Transverse colon (tissue), 4 donors: ENCODE measurements around the gene THOC2. TPM values are rescaled to one million over a fixed set of nuclear protein-coding genes. Genes with fewer than 3 reads are reported as not detected.

Experiments
- DNase-seq: peaks from one replicate; pipeline ENCODE4 v3.0.0-alpha.2; 2019
- H3K27ac ChIP-seq, 4 donors: fragments of 200-600 bp; sonication (generic); 2 replicates each; pipeline ENCODE4 v1.5.1; 2016 to 2018; ENCODE audit warnings: inconsistent platforms in 4 of 4
- H3K27me3 ChIP-seq: fragments of 200-600 bp; sonication (generic); 2 replicates; pipeline ENCODE4 v1.5.1; 2017; ENCODE audit warnings: inconsistent platforms
- H3K36me3 ChIP-seq, 4 donors: fragments of 200-600 bp; sonication (generic); 2 replicates each; pipeline ENCODE4 v1.5.1; 2017 to 2019; ENCODE audit warnings: inconsistent platforms in 4 of 4
- H3K4me1 ChIP-seq, 4 donors: fragments of 200-600 bp; sonication (generic); 2 replicates each; pipeline ENCODE4 v1.5.1; 2017 to 2020; ENCODE audit warnings: inconsistent platforms in 4 of 4
- H3K4me3 ChIP-seq, 4 donors: fragments of 200-600 bp; sonication (generic); 1 replicate in 1 of 4; 2 replicates in 3 of 4; pipeline versions ENCODE4 v1.5.1 to v1.6.1; 2017 to 2019; ENCODE audit warnings: inconsistent platforms in 4 of 4
- H3K9me3 ChIP-seq, 2 donors: fragments of 200-600 bp; sonication (generic); 2 replicates each; pipeline ENCODE4 v1.5.1; 2017 to 2019; ENCODE audit warnings: inconsistent platforms in 2 of 2
- EP300 ChIP-seq: sonication (generic); formaldehyde crosslinking; IDR thresholded peaks from one replicate; pipeline ENCODE4 v1.6.1; 2017; ENCODE audit warnings: antibody characterized with exemption, low read depth
- POLR2A ChIP-seq: fragments of 450-650 bp; IDR thresholded peaks from one replicate; pipeline ENCODE4 v1.6.1; 2016; ENCODE audit warnings: antibody characterized with exemption, mild to moderate bottlenecking, moderate library complexity
- POLR2AphosphoS5 ChIP-seq, 3 donors: sonication (generic); formaldehyde crosslinking; IDR thresholded peaks; one replicate each; pipeline ENCODE4 v1.6.1; 2016; ENCODE audit warnings: antibody characterized with exemption in 3 of 3
- WGBS, 2 donors: methylation state at CpG; one replicate each; pipeline ENCODE4 v1.1.5; 2018; ENCODE audit warnings: low coverage in 1 of 2; 5-methylcytosine and 5-hydroxymethylcytosine counted together
- in situ Hi-C, 4 donors: fragments of 200-750 bp; cut with MboI; loops; one replicate each; pipeline versions ENCODE4 v1.15.0 to v1.15.1; 2017; ENCODE audit warnings: low sequenced_read_pairs in 3 of 4, low pct_ligation_motif_present in 1 of 4, low pct_unique_long_range_greater_than_20kb in 1 of 4
- intact Hi-C: fragments of 100-400 bp; cut with DNase I; formaldehyde crosslinking; loops from one replicate; pipeline ENCODE4 v1.15.1; 2023; ENCODE audit warnings: low total_unique reads
- total RNA-seq, 4 donors: library from RNA; depleted of rRNA; stranded (reverse); fragments of >200 nt; gene quantifications; one replicate each; pipeline ENCODE4 v1.1.0, GENCODE V29; 2016
- TF ChIP-seq, protein P1 (sequence below), 5 experiments: fragments of 200-600 bp in 3 of 5; fragments of 450-650 bp in 2 of 5; sonication (generic) in 3 of 5; IDR thresholded peaks; 1 replicate in 2 of 5; 2 replicates in 3 of 5; pipeline ENCODE4 v1.5.1; 2016 to 2017; ENCODE audit warnings: antibody characterized with exemption in 5 of 5, inconsistent platforms in 3 of 5, mild to moderate bottlenecking in 2 of 5, moderate library complexity in 1 of 5

Gene THOC2
- total RNA-seq, 4 donors from 2014 or later, result 49.4 to 149 (median 114) TPM

DNA sequence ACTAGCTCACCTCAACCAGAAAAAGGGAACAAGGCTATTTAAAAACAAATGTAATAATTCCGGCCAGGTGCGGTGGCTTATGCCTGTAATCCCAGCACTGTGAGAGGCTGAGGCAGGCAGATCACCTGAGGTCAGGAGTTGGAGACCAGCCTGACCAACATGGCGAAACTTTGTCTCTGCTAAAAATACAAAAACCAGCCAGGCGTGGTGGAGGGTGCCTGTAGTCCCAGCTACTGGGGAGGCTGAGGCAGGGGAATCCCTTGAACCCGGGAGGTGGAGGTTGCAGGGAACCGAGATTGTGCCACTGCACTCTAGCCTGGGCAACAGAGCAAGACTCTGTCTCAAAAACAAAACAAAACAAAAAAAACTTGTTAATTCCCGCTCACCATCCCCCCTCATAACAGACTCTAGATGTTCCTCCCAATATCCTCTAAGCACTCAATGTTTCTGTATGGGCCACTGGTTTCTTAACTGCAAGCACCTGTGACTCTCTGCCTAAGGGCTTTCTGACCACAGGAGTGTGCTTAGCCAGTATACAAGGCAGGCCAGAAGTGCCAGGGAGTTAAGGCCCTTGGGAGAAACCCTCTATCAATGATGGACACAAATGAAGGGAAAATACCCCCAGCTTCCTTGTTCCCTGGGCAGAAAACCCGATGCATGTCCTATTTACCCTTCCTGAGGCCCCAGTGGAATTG, 21.0 kb upstream of the THOC2 start:
- Histone ChIP-seq H3K27ac (no peak overlapping the region), H3K27me3 (no peaks in the 10 kb centered on the region), H3K9me3 (no peaks in the 10 kb centered on the region), H3K4me3 (no peak overlapping the region), H3K36me3 (no peaks in the 10 kb centered on the region), H3K4me1 (no peaks in the 10 kb centered on the region)
- no peak for DNase-seq
- WGBS, 2 donors, result 80% methylated on average over 8 of the region's 8 CpGs; no CpG with 5 or more reads in 1 of the 2 donors
- intact Hi-C loops (no loop called here), in situ Hi-C loops (no loop called here)
- no peak for TF ChIP-seq POLR2A
- no peak for TF ChIP-seq EP300
- no peak for TF ChIP-seq POLR2AphosphoS5 (IDR thresholded peaks at IDR 0.05)
- TF ChIP-seq, protein P1, sequence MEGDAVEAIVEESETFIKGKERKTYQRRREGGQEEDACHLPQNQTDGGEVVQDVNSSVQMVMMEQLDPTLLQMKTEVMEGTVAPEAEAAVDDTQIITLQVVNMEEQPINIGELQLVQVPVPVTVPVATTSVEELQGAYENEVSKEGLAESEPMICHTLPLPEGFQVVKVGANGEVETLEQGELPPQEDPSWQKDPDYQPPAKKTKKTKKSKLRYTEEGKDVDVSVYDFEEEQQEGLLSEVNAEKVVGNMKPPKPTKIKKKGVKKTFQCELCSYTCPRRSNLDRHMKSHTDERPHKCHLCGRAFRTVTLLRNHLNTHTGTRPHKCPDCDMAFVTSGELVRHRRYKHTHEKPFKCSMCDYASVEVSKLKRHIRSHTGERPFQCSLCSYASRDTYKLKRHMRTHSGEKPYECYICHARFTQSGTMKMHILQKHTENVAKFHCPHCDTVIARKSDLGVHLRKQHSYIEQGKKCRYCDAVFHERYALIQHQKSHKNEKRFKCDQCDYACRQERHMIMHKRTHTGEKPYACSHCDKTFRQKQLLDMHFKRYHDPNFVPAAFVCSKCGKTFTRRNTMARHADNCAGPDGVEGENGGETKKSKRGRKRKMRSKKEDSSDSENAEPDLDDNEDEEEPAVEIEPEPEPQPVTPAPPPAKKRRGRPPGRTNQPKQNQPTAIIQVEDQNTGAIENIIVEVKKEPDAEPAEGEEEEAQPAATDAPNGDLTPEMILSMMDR (IDR thresholded peaks at IDR 0.05), result no peak

DNA sequence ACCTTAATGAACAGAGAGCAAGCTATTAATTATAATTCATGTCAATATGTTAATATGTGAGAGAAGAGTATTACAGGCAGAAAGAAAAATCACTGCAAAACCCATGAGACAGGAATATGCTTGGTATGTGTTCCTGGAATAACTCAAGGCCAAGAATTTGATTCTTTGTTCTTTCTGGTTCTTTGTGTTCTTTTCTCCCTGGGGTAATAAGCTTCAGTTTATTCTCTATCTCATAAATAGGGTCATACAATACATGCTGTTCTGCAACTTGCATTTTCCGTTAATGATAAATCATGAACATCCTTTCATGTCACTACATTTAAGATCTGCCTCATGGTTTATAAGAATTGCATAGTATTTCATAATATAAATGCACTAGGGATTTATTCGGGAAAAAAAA, 16.8 kb upstream of the THOC2 start:
- in situ Hi-C loops, result no loop called here
- Histone ChIP-seq H3K27ac (no peak overlapping the region), H3K4me3 (no peak overlapping the region), H3K9me3 (no peaks in the 10 kb centered on the region), H3K27me3 (no peaks in the 10 kb centered on the region), H3K36me3 (no peaks in the 10 kb centered on the region), H3K4me1 (no peaks in the 10 kb centered on the region)
- TF ChIP-seq EP300, result no peak
- peak in 1 of 3 donors; percentile 42 for TF ChIP-seq POLR2AphosphoS5 (IDR thresholded peaks at IDR 0.05)
- 67 to 72% methylated on average over 1 to 2 of the region's 2 CpGs for WGBS, 2 donors
- no peak for DNase-seq
- intact Hi-C loops, result no loop called here

DNA sequence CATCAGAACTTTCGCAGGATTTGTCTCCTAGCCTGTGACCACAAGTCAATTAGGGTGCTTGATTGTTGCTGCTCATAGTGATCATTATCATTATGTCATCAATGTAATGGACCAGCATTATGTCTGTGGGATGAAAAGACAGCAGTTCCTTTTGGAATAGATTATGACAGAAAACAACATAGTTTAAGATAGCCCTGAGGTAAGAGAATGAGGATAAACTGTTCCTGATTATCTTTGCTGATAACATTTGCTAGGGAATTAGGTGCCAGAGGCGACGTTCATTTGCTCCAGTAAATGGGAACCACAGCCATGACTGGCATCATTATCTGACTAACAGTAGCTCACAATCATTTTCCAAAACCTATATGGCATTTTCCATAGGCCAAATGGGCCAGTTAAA, 12.7 kb upstream of the THOC2 start:
- no peaks in the 10 kb centered on the region for H3K27me3 ChIP-seq
- intact Hi-C loops, result no loop called here

DNA sequence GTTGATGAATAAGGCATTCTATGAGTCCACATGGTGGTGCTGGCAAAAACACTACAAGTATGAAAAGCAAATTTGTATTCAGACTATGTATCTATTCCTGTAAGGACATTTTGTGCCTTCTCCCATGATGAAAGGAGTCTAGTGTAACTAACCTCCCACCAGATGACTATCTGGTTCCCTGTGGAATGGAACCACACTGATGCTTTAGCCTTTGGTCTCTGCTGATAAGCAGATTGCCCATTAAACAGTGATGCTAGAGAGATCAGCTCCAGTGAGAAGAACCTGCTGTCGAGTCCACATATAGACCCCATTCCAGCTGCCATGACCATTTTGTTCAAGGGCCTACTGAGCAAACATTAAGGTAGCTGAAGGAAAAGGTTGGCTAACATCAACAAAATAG, 10.5 kb upstream of the THOC2 start:
- H3K4me3 ChIP-seq, result no peak overlapping the region
- intact Hi-C loops, result no loop called here
- no peak overlapping the region for H3K27ac ChIP-seq
- no peaks in the 10 kb centered on the region for H3K27me3 ChIP-seq
- no peak for DNase-seq
- H3K4me1 ChIP-seq, result no peaks in the 10 kb centered on the region
- H3K36me3 ChIP-seq, result no peaks in the 10 kb centered on the region
- 82% methylated on average over 1 of the region's 1 CpG; no CpG with 5 or more reads in 1 of the 2 donors for WGBS, 2 donors
- TF ChIP-seq POLR2AphosphoS5 (IDR thresholded peaks at IDR 0.05), result no peak
- TF ChIP-seq EP300, result no peak
- no peak for TF ChIP-seq POLR2A
- H3K9me3 ChIP-seq, result no peaks in the 10 kb centered on the region
- in situ Hi-C loops, result no loop called here

More for the DNA sequence above, 12.7 kb upstream of the THOC2 start:
- in situ Hi-C loops, result no loop called here
- DNase-seq, result no peak
- H3K9me3 ChIP-seq, result no peaks in the 10 kb centered on the region
- no peak overlapping the region for H3K4me3 ChIP-seq
- no peaks in the 10 kb centered on the region for H3K36me3 ChIP-seq
- no peak for TF ChIP-seq EP300
- TF ChIP-seq, protein P1 (IDR thresholded peaks at IDR 0.05), result no peak
- TF ChIP-seq POLR2A, result no peak
- TF ChIP-seq POLR2AphosphoS5 (IDR thresholded peaks at IDR 0.05), result no peak
- H3K4me1 ChIP-seq, result no peaks in the 10 kb centered on the region
- no peak overlapping the region for H3K27ac ChIP-seq
- WGBS, 2 donors, result 82% methylated on average over 3 of the region's 3 CpGs; no CpG with 5 or more reads in 1 of the 2 donors

DNA sequence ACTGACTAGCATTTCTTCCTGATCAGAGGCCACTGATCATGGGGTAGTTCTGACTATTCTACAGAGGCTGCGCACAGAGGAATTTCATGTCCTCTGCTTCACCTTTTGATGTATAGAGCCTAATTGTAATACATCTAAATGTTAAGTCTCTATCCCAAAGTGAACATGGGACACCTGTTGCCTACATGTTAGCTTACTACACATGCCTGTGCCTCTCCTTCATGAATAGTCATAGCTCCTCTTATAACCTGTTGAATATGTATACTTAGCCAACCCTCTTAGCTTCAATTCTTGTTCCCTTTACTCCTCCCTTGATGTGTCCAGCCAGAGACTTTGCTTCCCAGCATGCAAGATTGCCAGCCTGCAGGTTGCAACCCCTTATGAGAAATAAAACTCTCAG, 9.6 kb upstream of the THOC2 start:
- intact Hi-C loops, result no loop called here
- 94% methylated on average over 1 of the region's 1 CpG; no CpG with 5 or more reads in 1 of the 2 donors for WGBS, 2 donors
- Histone ChIP-seq H3K36me3 (no peaks in the 10 kb centered on the region), H3K4me1 (no peaks in the 10 kb centered on the region), H3K27me3 (no peaks in the 10 kb centered on the region), H3K27ac (no peak overlapping the region), H3K9me3 (no peaks in the 10 kb centered on the region), H3K4me3 (no peak overlapping the region)
- in situ Hi-C loops, result no loop called here
- no peak for DNase-seq
- TF ChIP-seq POLR2A (no peak), POLR2AphosphoS5 (IDR thresholded peaks at IDR 0.05) (no peak), EP300 (no peak)
- TF ChIP-seq, protein P1 (IDR thresholded peaks at IDR 0.05), result no peak
